Lower leg skin (tissue), 3 donors: ENCODE data around the gene ADI1.

Source experiments
- POLR2A ChIP-seq, 2 donors: fragments of 450-650 bp; IDR thresholded peaks; one replicate each; pipeline ENCODE4 v1.6.1; 2016 to 2017; ENCODE audit warnings: antibody characterized with exemption in 2 of 2, mild to moderate bottlenecking in 1 of 2, moderate library complexity in 1 of 2
- TF ChIP-seq, protein P1 (sequence below), 3 donors: fragments of 450-650 bp; IDR thresholded peaks; one replicate each; pipeline ENCODE4 v1.5.1; 2016; ENCODE audit warnings: antibody characterized with exemption in 3 of 3, mild to moderate bottlenecking in 3 of 3, moderate library complexity in 2 of 3

DNA sequence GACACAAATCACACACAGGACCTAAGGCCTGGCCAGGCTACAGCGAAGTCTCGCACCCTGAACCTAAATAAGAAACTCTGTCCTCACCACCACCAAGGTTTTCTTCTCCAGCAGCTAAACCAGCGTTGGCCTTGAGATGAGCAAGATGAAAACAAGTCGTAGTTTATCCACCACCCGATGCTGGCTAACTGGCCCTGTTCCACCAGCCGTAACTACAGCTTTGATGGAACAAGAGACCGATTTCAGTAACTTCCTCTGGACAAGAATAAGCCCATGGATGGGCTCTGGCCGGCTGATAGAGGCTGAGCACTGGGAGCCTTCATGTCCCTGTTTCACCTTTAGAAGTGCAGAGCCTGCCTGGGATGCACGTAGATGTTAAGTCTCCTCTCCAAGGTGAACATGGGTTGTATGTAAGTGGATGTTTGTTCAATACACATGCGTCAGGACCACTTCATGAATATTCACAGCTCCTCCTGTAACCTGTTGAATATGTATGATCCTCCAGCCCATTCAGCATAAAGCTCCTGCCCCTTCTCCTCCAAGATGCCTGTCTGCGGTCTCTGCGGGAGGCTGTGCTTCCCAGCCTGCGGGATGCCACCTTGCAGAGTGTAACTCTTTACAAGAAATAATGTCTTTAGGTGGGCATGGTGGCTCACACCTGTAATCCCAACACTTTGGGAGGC lies 24.2 kb downstream of the ADI1 start:
- TF ChIP-seq, protein P1, sequence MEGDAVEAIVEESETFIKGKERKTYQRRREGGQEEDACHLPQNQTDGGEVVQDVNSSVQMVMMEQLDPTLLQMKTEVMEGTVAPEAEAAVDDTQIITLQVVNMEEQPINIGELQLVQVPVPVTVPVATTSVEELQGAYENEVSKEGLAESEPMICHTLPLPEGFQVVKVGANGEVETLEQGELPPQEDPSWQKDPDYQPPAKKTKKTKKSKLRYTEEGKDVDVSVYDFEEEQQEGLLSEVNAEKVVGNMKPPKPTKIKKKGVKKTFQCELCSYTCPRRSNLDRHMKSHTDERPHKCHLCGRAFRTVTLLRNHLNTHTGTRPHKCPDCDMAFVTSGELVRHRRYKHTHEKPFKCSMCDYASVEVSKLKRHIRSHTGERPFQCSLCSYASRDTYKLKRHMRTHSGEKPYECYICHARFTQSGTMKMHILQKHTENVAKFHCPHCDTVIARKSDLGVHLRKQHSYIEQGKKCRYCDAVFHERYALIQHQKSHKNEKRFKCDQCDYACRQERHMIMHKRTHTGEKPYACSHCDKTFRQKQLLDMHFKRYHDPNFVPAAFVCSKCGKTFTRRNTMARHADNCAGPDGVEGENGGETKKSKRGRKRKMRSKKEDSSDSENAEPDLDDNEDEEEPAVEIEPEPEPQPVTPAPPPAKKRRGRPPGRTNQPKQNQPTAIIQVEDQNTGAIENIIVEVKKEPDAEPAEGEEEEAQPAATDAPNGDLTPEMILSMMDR (IDR thresholded peaks at IDR 0.05): no peak
- TF ChIP-seq POLR2A (IDR thresholded peaks at IDR 0.05): no peak
